Cardiac muscle cell (in vitro differentiated cells and primary cell): ENCODE data around the gene PFDN1. TPM values are rescaled to one million over a fixed set of nuclear protein-coding genes. Genes with fewer than 3 reads are reported as not detected.

Experiments
- DNase-seq, 2 donors: peaks; one replicate each; pipeline versions ENCODE4 v3.0.0 to v3.0.0-alpha.2; 2010 to 2017; ENCODE audit warnings: low read depth in 1 of 2, low spot score in 1 of 2
- H3K27ac ChIP-seq: fragments of 200-600 bp; sonication (generic); 2 replicates; pipeline ENCODE4 v1.5.1; 2016
- H3K27me3 ChIP-seq: fragments of 200-600 bp; sonication (generic); 2 replicates; pipeline ENCODE4 v1.6.0; 2016; ENCODE audit warnings: control low read depth
- H3K36me3 ChIP-seq: fragments of 200-600 bp; sonication (generic); 2 replicates; pipeline ENCODE4 v1.5.1; 2016; ENCODE audit warnings: control low read depth
- H3K4me1 ChIP-seq: fragments of 200-600 bp; sonication (generic); 2 replicates; pipeline ENCODE4 v1.8.1; 2017; ENCODE audit warnings: low read depth, mild to moderate bottlenecking, mixed run types
- H3K4me3 ChIP-seq: fragments of 200-600 bp; sonication (generic); 2 replicates; pipeline ENCODE4 v1.5.1; 2016; ENCODE audit warnings: mild to moderate bottlenecking
- H3K9me3 ChIP-seq: fragments of 200-600 bp; sonication (generic); 2 replicates; pipeline ENCODE4 v1.5.1; 2017; ENCODE audit warnings: low read depth, mild to moderate bottlenecking, control low read depth
- polyA plus RNA-seq: library from polyadenylated mRNA; unstranded; fragments of >200 nt; fragmentation: Nextera tagmentation; extraction: Ambion mirVana; gene quantifications from 2 replicates; pipeline ENCODE4 v1.2.1, GENCODE V29; 2016
- total RNA-seq: library from RNA; depleted of rRNA; stranded (reverse); fragments of >200 nt; gene quantifications from 2 replicates; pipeline ENCODE4 v1.2.3, GENCODE V29; 2016
- TF ChIP-seq, protein P1 (sequence below): IDR thresholded peaks from 2 replicates; pipeline ENCODE4 v1.5.1; 2012; ENCODE audit warnings: low read depth, mild to moderate bottlenecking, low read length

The PFDN1 gene, protein sequence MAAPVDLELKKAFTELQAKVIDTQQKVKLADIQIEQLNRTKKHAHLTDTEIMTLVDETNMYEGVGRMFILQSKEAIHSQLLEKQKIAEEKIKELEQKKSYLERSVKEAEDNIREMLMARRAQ
- total RNA-seq: 129 and 195 TPM in 2 replicates
- polyA plus RNA-seq: 113 and 139 TPM in 2 replicates

DNA sequence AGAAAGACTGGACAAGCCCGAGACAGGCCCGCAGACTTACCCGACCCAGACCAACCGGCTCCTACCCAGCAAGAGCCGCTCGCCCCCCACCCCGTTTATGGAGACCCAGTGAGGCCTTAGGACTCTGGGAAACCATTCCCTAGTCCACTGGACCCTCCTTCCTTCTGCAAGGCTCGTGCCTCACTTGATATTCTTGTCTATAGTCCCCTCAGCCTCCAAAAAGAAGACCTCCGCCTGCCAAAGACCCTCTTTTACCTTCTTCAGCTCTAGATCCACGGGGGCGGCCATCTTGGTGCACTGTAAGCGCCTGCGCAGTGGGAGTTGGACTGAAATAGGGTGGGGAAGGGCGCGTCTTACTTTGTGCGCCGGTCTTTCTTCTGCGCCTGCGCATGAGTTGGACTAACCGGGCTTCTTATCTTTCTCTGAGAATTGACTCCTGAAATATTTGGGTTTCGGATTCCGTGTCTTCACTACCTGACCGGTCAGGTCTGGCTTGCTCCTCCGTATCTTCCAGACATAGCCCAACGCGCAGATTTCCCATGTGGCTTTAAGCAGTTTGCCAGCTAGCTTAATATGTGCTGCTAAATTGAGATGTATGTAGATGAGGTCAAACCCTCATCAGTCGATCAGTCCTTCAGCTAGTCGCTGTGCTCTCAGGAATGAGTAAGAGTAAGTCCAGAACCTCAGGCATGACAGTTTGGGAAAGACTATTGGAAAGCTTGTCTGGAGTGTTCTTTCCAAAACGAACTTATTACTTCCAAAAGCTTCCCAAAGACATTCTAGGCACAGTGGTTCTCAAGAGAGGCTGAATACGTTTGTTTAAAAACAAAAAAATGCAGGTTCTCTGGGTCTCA is at the start of gene PFDN1:
PFDN1 (minus strand) TSS at position 316 of the 854 bp plus-strand sequence; CDS start at position 288, 28 bp downstream.
- H3K4me1 ChIP-seq: peaks cover 25% of the 10 kb centered on the region
- TF ChIP-seq, protein P1, sequence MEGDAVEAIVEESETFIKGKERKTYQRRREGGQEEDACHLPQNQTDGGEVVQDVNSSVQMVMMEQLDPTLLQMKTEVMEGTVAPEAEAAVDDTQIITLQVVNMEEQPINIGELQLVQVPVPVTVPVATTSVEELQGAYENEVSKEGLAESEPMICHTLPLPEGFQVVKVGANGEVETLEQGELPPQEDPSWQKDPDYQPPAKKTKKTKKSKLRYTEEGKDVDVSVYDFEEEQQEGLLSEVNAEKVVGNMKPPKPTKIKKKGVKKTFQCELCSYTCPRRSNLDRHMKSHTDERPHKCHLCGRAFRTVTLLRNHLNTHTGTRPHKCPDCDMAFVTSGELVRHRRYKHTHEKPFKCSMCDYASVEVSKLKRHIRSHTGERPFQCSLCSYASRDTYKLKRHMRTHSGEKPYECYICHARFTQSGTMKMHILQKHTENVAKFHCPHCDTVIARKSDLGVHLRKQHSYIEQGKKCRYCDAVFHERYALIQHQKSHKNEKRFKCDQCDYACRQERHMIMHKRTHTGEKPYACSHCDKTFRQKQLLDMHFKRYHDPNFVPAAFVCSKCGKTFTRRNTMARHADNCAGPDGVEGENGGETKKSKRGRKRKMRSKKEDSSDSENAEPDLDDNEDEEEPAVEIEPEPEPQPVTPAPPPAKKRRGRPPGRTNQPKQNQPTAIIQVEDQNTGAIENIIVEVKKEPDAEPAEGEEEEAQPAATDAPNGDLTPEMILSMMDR: no peak
- H3K27ac ChIP-seq: peak within 1 kb of the TSS; percentile 94
- peak; percentile 96 to 98 for DNase-seq
- peaks cover 3% of the 10 kb centered on the region for H3K36me3 ChIP-seq
- H3K27me3 ChIP-seq: no peaks in the 10 kb centered on the region
- no peaks in the 10 kb centered on the region for H3K9me3 ChIP-seq
- H3K4me3 ChIP-seq: peak within 1 kb of the TSS; percentile 57

DNA sequence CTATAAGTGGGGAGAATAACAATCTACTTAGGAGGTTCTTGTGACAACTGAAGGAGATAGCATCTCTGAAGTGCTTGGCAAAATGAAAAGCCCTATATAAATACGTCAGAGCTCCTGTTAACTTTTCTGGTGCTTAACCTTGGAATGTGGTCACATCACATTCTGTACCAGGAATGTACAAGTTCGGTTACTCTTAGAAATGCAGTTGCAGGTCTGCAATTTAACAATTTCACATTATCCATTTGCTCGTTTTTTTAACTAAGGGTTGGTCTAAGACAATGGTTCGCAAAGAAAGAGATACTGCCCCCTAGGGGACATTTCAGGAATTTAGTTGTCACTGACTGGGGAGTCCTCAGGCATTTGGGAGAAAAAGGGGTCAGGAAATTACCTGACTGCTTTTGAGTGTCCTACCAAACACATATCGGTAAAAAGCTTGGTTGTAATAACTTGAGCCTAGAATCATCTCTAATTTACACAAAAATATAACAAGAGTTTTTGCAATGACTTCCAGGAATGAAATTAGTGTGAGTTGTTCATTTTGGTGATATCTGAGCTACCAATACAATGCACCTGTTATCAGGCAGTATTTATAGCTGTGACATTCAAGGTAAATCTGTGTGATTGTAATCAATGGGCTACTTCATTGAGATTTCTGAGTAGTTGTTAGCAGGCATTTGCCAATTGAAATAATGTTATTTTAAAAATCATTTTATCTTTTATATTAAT is 48.9 kb upstream of the PFDN1 start:
- H3K9me3 ChIP-seq: no peaks in the 10 kb centered on the region

DNA sequence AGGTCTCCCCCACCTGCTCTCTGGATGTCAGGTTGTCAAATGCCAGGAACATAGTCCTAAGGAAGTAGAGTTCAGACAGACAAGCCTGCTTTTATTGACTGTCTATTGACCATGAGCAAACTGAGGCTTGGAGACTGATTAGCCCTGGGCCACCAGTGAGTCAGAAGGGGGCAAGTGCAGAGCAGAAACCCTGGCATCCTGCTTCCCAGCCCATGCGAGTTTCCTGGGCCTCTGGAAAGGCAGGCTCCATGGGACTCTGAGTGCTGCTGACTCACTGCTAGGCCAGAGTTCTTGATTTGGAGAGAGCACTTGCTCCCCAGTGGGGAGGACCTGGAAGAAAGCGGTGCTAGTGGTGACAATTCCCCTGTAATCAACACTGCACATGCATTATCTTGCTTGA is 46.3 kb upstream of the PFDN1 start:
- no peak for DNase-seq
- no peak overlapping the region for H3K4me3 ChIP-seq
- H3K27ac ChIP-seq: no peak overlapping the region
- H3K4me1 ChIP-seq: peaks cover 4% of the 10 kb centered on the region
- peaks cover 10% of the 10 kb centered on the region for H3K27me3 ChIP-seq
- TF ChIP-seq, protein P1: no peak
- no peaks in the 10 kb centered on the region for H3K9me3 ChIP-seq
- no peaks in the 10 kb centered on the region for H3K36me3 ChIP-seq

More for the DNA sequence above, 48.9 kb upstream of the PFDN1 start:
- no peak overlapping the region for H3K4me3 ChIP-seq
- no peaks in the 10 kb centered on the region for H3K36me3 ChIP-seq
- TF ChIP-seq, protein P1: peak; percentile 80
- DNase-seq: peak; percentile 79 to 82
- H3K27ac ChIP-seq: no peak overlapping the region
- peaks cover 4% of the 10 kb centered on the region for H3K4me1 ChIP-seq
- H3K27me3 ChIP-seq: no peaks in the 10 kb centered on the region

DNA sequence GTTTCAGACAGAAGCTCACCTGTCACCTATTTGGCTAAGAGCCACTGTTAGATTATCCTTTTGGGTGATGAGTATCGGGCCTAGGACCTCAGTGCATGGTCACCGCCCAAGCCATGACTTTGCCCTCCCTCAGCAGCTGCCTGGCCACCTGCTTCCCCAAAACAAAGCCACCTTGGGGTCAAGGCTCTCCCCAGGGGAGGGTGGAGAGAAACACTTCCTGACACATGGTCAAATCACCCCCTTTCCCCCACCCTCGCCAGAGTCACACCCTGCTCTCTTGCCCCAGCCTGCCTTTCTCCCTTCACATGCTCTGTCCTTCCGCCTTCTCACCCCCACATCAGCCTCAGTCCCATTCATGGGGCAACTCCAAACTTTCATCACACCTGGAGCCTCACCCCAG is 45.2 kb upstream of the PFDN1 start:
- H3K9me3 ChIP-seq: no peaks in the 10 kb centered on the region
- no peak for DNase-seq
- H3K36me3 ChIP-seq: no peaks in the 10 kb centered on the region
- peaks cover 4% of the 10 kb centered on the region for H3K4me1 ChIP-seq
- peaks cover 10% of the 10 kb centered on the region for H3K27me3 ChIP-seq
- no peak overlapping the region for H3K4me3 ChIP-seq
- TF ChIP-seq, protein P1: no peak
- no peak overlapping the region for H3K27ac ChIP-seq

DNA sequence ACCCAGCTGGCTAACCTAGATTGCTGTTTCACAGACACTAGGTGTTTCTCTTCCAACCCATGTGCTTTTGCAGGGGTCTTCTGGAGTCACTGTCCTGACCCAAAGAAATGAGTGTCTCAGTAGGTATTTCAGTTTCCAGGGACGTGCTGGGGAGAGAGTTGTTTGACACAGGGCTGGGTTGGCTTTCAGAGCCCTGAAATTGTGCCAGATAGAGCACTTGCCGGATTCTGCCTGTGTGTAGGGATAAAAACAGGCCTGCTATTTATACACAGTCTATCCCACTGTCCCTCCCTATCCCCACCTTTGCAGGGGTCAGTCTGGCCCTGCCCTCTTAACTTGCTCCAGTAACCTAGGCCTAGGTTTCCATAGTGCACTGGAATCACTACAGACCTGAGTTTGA is 44.5 kb upstream of the PFDN1 start:
- no peak for DNase-seq
- H3K27ac ChIP-seq: no peak overlapping the region
- no peaks in the 10 kb centered on the region for H3K36me3 ChIP-seq
- H3K4me1 ChIP-seq: peaks cover 4% of the 10 kb centered on the region
- H3K9me3 ChIP-seq: no peaks in the 10 kb centered on the region
- H3K27me3 ChIP-seq: peaks cover 10% of the 10 kb centered on the region
- TF ChIP-seq, protein P1: no peak
- no peak overlapping the region for H3K4me3 ChIP-seq
